ENCODE results near the gene IRF7.

GRCh38 chr11:630871-631270 lies 15.1 kb upstream of the IRF7 start:
- no peak for TF ChIP-seq CTCF (IDR thresholded peaks at IDR 0.05 in 8 of 11, conservative IDR thresholded peaks at IDR 0.05 in 3 of 11)
- no peak for TF ChIP-seq POLR2A (IDR thresholded peaks at IDR 0.05)

Measured in spleen (tissue), 7 donors.